Stimulated activated CD8-positive, alpha-beta memory T cell treated with anti-CD3 and anti-CD28 coated beads, Interleukin-15, amount 100 ng/mL, for 4 hours (primary cell): Measurements from ENCODE around the gene RALGPS1.

Experiments
- DNase-seq, 2 donors: peaks; one replicate each; pipeline ENCODE4 v3.0.0-alpha.2; 2020; ENCODE audit warnings: low read depth in 2 of 2

The RALGPS1 gene

DNA sequence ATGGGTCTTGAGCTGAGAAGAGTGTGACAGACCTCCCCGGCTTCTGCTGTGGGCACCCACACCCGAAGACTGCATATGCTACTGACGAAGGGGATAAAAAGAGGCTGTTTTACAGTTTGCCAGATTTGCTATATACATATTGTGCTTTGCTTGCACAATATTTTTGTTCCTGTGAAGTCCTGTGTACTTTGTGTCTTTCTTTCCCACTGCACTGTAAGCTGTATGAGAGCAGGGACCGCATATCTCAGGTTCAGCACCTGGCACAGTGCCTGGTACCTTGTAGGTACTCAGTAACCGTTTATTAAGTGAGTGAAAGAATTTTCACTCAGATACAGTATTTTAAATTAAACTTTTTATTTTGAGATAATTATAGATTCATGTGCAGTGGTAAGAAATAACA, 341.7 kb downstream of the RALGPS1 start:
- DNase-seq, result no peak

DNA sequence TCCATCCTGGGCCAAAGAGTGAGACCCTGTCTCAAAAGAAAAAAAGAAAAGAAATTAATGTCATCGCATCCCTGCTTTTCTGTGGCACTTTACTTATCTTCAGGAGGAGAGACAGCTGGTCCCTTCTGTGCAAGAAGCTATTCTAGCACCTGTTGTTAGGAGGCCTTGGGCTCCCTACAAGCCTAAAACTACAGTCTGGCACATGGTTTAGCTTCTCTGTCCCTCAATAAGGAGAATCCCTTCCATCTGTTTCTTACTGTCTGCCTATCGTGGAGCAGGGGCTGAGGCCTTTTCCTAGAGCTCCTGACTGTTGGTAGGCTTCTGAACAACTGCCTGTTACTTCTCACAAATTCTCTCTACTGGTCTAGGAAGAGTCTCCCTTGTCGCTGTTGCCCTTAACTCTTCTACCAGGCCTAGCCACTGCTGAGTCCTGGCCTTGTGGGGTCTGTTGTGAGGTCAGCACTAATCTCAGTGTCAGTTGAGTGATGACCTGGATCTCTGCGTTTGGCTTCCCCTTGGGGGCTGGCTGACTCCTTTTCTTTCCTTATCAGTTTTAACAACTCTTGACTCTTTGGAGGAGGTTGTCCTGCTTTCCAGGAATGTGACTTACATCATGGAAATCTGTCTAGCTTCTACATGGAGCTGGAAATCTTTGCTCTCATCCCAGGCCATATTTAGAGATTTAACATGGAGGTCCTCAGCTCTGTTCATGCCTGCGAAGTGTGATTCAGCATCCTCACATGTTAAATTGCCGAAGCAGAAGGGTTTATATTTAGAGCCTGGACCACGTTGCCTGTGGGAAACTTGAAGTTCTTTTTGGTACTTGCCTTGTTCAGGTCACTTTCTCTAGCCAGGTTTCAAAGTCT, 344.3 kb downstream of the RALGPS1 start:
- no peak for DNase-seq

DNA sequence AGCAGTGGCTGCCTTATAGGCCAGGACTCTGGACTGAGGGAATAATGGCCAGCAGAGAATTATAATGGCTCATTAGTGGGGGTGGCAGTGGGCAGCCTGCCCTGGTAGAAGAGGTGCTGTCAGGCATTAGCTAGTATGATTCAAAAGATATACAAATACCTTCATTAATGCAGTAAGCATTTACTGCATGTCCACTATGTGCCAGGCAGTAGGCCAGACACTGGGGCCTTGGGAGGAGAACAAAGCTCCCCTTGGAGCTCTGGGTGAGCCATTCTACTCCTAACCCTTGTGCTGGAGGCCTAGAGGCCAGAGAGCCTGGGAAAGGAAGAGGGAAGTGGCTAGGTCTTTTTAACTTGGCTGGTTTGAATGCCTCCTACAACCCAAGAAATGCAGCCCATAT, 348.0 kb downstream of the RALGPS1 start:
- no peak for DNase-seq

DNA sequence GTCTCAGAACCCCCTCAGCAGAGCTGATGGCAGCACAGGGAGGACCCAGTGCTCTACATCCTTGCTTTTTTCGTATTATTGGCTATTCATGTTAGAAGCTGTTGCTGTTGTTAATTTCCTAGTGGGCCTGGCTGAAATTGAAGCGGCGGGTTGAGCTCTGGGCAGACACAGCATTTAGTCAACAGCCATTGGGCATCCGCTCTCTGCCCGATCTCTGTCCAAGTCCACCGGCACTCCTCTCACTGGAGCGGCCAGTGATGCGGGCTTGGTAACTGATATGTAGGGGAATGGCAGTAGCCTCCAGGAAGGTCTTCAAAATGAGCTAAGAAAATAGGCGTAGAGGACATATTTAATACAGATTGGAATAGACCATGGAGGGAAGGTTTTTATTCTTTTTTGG, 348.7 kb downstream of the RALGPS1 start:
- DNase-seq, result no peak

DNA sequence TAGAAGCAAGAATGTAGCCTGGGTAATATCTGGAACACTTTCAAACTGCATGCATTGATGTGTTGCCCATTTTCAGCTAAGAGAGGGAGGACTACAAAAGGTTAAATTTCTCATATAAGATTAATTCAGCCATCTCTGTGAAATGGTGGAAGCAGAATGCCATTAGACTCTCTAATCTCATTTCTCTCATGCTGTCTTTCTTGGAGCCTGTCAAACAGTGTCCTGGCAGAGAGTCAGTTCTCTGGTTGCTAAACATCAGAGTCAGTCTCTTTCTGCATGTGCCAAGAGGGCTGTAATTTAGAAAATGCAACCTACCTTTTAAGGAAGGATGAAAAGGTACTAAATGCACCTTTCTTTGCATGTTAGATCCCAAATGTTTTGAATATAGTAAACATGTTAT, 349.1 kb downstream of the RALGPS1 start:
- DNase-seq, result no peak

DNA sequence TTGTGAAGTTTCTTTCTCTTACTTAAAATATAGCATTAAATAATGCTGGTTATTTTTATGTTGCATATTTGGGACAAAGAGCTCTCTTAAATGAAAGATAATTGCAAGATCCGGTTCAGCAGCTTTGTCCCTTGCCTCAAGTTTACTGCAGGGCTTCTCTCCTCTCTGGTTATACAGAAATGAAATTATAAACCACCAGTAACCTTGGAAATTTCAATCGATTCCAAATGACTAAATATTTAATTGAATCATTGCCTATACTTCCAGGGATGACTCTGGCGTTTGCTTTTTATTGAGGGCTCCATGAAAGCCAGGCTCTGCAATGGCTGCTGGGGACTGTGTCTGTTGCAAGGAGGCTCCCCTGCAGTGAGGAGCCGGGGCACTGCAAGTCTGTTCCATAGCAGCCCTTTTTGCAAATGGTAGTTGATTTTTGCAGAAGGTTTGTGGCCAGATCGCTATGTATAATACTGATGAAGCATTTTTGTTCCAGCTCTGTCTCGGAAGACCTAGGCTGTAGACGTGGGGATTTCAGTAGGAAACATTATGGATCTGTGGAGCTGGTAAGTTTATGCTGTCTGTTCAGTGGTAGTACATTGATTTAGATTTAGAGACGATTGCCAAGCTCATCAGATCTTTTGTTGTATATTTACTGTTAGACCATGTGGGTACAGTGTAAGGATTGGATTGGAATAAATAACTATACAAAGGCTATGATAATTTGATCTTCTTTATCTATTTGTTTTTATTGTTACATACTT, 350.1 kb downstream of the RALGPS1 start, which contains the start of gene GARNL3:
Gene GARNL3 (plus strand): TSS at position 313 of the 758 bp plus-strand sequence. CDS start 104 bp downstream, at position 417.
- no peak for DNase-seq

DNA sequence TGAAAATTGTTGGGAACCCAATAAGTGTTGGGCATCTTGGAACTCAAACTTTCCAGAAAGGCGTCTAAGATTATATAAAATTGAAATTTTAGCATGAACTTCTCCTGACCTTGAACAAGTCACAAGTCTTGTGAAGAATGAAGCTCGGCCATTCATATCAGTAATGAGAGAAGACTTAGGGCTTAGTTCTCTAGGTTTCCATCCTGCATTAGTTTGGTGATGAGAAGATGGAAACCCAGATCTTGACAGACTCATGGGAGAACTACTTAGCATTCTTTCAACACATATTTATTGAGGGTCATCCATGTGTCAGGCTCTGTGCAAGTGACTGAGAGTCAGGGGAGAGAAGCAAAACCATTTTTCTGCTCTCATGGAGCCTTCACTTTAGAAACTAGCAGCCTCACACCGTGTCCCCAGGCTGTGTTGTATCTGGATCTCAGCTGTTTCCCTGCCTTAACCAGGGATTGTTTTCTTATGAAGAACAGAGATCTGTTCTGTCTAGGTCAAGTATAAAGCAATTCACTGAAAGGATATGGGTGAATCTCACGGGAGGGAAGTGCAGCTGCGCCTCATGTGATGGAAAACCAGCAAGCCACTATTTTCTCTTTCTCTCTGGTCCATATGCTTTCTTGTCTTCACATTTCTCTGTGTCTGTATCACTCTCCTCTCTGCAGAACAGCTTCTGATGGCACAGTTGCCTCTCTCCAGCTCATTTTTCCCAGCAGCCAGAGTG, 353.4 kb downstream of the RALGPS1 start:
- DNase-seq, result no peak

DNA sequence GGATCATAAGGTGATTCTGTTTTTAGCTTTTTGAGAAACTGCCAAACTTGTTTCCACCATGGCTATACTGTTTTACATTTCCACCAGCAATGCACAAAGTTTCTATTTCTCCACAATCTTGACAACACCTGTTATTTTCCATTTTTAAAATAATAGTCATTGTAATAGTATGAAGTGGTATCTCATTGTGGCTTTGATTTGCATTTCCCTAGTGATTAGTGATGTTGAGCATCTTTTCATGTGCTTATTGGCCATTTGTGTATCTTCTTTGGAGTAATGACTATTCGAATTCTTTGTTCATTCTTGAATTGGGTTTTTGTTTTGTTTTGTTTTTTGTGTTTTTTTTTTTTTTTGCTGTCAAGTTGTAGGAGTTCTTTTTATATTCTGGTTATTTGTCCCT, 354.9 kb downstream of the RALGPS1 start:
- no peak for DNase-seq
